Measurements from ENCODE around the gene ZSWIM4. TPM values are rescaled to one million over a fixed set of nuclear protein-coding genes. Genes with fewer than 3 reads are reported as not detected.
A peak's percentile ranks its signal among the peaks of the same experiment; 100 is the strongest.

Gene ZSWIM4
- total RNA-seq, 1 donor: 9.0 TPM

GRCh38 chr19:13781547-13781946, 13.7 kb upstream of the ZSWIM4 start:
- Histone ChIP-seq H3K9me3 (ENCODE audit: low read depth, low read length) (no peaks in the 10 kb centered on the region), H3K36me3 (ENCODE audit: insufficient read depth, low read length) (peaks cover 27% of the 10 kb centered on the region), H3K4me3 (ENCODE audit: insufficient read depth, low read length) (no peak overlapping the region), H3K4me2 (ENCODE audit: insufficient read depth, low read length) (peak overlapping the region; percentile 44), H3K4me1 (ENCODE audit: insufficient read depth, low read length) (peaks cover 17% of the 10 kb centered on the region), H3K27ac (ENCODE audit: low read depth, low read length) (peak overlapping the region; percentile 33), H3K27me3 (ENCODE audit: insufficient read depth, low read length) (no peaks in the 10 kb centered on the region), H2AFZ (ENCODE audit: low read length) (no peak overlapping the region), H4K20me1 (ENCODE audit: insufficient read depth, low read length) (peaks cover 4% of the 10 kb centered on the region), H3K79me2 (ENCODE audit: insufficient read depth, low read length) (peaks cover 14% of the 10 kb centered on the region)
- DNase-seq (ENCODE audit: insufficient read length, low spot score, missing footprints): peak; percentile 98
- no peak for TF ChIP-seq CTCF (IDR thresholded peaks at IDR 0.05; ENCODE audit: extremely low read depth, low read depth, low read length)

- Histone ChIP-seq H3K27me3 (ENCODE audit: insufficient read depth, low read length) (no peaks in the 10 kb centered on the region), H4K20me1 (ENCODE audit: insufficient read depth, low read length) (no peaks in the 10 kb centered on the region), H3K27ac (ENCODE audit: low read depth, low read length) (peak overlapping the region; percentile 33)
Observed at GRCh38 chr19:13782537-13782936, 12.7 kb upstream of the ZSWIM4 start.

GRCh38 chr19:13783565-13784500, 11.4 kb upstream of the ZSWIM4 start:
- DNase-seq (ENCODE audit: insufficient read length, low spot score, missing footprints): no peak
- Histone ChIP-seq H4K20me1 (ENCODE audit: insufficient read depth, low read length) (no peaks in the 10 kb centered on the region), H3K27me3 (ENCODE audit: insufficient read depth, low read length) (no peaks in the 10 kb centered on the region), H3K4me2 (ENCODE audit: insufficient read depth, low read length) (no peak overlapping the region), H2AFZ (ENCODE audit: low read length) (no peak overlapping the region), H3K36me3 (ENCODE audit: insufficient read depth, low read length) (peaks cover 9% of the 10 kb centered on the region), H3K9me3 (ENCODE audit: low read depth, low read length) (no peaks in the 10 kb centered on the region), H3K79me2 (ENCODE audit: insufficient read depth, low read length) (no peaks in the 10 kb centered on the region), H3K27ac (ENCODE audit: low read depth, low read length) (no peak overlapping the region), H3K4me1 (ENCODE audit: insufficient read depth, low read length) (peaks cover 35% of the 10 kb centered on the region), H3K4me3 (ENCODE audit: insufficient read depth, low read length) (no peak overlapping the region)
- TF ChIP-seq CTCF (IDR thresholded peaks at IDR 0.05; ENCODE audit: extremely low read depth, low read depth, low read length): no peak

More at GRCh38 chr19:13782537-13782936, 12.7 kb upstream of the ZSWIM4 start:
- no peak overlapping the region for H3K4me2 ChIP-seq (ENCODE audit: insufficient read depth, low read length)
- H3K36me3 ChIP-seq (ENCODE audit: insufficient read depth, low read length): peaks cover 22% of the 10 kb centered on the region
- H3K4me1 ChIP-seq (ENCODE audit: insufficient read depth, low read length): peaks cover 22% of the 10 kb centered on the region
- no peaks in the 10 kb centered on the region for H3K9me3 ChIP-seq (ENCODE audit: low read depth, low read length)
- no peak for DNase-seq (ENCODE audit: insufficient read length, low spot score, missing footprints)
- H3K4me3 ChIP-seq (ENCODE audit: insufficient read depth, low read length): no peak overlapping the region
- TF ChIP-seq CTCF (IDR thresholded peaks at IDR 0.05; ENCODE audit: extremely low read depth, low read depth, low read length): no peak
- no peak overlapping the region for H2AFZ ChIP-seq (ENCODE audit: low read length)
- peaks cover 5% of the 10 kb centered on the region for H3K79me2 ChIP-seq (ENCODE audit: insufficient read depth, low read length)

GRCh38 chr19:13784731-13785452, 10.4 kb upstream of the ZSWIM4 start:
- peak; percentile 65 for TF ChIP-seq CTCF (IDR thresholded peaks at IDR 0.05; ENCODE audit: extremely low read depth, low read depth, low read length)
- H3K4me3 ChIP-seq (ENCODE audit: insufficient read depth, low read length): peak overlapping the region; percentile 3
- peak overlapping the region; percentile 61 for H3K27ac ChIP-seq (ENCODE audit: low read depth, low read length)
- no peaks in the 10 kb centered on the region for H3K9me3 ChIP-seq (ENCODE audit: low read depth, low read length)
- peaks cover 38% of the 10 kb centered on the region for H3K4me1 ChIP-seq (ENCODE audit: insufficient read depth, low read length)
- peak overlapping the region; percentile 81 for H2AFZ ChIP-seq (ENCODE audit: low read length)
- DNase-seq (ENCODE audit: insufficient read length, low spot score, missing footprints): peak; percentile 82
- no peaks in the 10 kb centered on the region for H3K27me3 ChIP-seq (ENCODE audit: insufficient read depth, low read length)
- H3K79me2 ChIP-seq (ENCODE audit: insufficient read depth, low read length): no peaks in the 10 kb centered on the region
- H4K20me1 ChIP-seq (ENCODE audit: insufficient read depth, low read length): no peaks in the 10 kb centered on the region
- peak overlapping the region; percentile 62 for H3K4me2 ChIP-seq (ENCODE audit: insufficient read depth, low read length)
- peaks cover under 1% of the 10 kb centered on the region for H3K36me3 ChIP-seq (ENCODE audit: insufficient read depth, low read length)

All from osteoblast (primary cell).